ENCODE results near the gene SEPHS1.
A peak's percentile ranks its signal among the peaks of the same experiment; 100 is the strongest.

SEPHS1 gene

DNA sequence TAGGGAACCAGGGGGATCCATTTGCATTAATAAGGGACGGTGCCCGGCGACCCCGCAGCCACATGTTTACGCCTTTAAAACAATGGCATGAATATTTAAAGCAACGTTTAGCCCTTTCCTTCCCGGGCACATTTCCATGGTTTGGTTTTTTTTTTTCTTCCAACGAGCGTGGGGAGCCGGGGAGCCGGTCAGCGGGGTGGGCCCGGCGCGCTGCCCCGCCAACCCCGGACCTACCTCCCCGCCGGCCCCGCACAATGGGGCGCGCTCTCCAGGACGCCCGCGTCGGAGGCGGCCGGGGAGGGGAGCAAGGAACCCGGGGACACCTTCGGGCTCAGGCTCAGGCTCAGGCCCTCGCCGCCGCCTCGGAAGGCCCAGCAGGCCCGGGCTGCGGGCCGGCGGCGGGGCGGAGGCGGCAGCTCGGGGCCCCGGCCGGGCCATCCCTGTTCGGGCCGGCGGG is 1.0 kb downstream of the SEPHS1 start (continued):
- TF ChIP-seq MZF1 (tag by site-specific recombination; IDR thresholded peaks at IDR 0.05; ENCODE audit: borderline replicate concordance) = no peak
- no peak for TF ChIP-seq EGR2 (tag by site-specific recombination; IDR thresholded peaks at IDR 0.05; ENCODE audit: low read depth)
- 0 out of 2 replicates have a peak, but pooled peaks have one; percentile 23 for TF ChIP-seq ZNF76 (tag by site-specific recombination; IDR thresholded peaks at IDR 0.05; ENCODE audit: borderline replicate concordance, low read depth)
- TF ChIP-seq, protein P1, sequence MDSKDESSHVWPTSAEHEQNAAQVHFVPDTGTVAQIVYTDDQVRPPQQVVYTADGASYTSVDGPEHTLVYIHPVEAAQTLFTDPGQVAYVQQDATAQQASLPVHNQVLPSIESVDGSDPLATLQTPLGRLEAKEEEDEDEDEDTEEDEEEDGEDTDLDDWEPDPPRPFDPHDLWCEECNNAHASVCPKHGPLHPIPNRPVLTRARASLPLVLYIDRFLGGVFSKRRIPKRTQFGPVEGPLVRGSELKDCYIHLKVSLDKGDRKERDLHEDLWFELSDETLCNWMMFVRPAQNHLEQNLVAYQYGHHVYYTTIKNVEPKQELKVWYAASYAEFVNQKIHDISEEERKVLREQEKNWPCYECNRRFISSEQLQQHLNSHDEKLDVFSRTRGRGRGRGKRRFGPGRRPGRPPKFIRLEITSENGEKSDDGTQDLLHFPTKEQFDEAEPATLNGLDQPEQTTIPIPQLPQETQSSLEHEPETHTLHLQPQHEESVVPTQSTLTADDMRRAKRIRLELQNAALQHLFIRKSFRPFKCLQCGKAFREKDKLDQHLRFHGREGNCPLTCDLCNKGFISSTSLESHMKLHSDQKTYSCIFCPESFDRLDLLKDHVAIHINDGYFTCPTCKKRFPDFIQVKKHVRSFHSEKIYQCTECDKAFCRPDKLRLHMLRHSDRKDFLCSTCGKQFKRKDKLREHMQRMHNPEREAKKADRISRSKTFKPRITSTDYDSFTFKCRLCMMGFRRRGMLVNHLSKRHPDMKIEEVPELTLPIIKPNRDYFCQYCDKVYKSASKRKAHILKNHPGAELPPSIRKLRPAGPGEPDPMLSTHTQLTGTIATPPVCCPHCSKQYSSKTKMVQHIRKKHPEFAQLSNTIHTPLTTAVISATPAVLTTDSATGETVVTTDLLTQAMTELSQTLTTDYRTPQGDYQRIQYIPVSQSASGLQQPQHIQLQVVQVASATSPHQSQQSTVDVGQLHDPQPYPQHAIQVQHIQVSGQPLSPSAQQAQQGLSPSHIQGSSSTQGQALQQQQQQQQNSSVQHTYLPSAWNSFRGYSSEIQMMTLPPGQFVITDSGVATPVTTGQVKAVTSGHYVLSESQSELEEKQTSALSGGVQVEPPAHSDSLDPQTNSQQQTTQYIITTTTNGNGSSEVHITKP (tag by site-specific recombination; IDR thresholded peaks at IDR 0.05) = peak; percentile 66

DNA sequence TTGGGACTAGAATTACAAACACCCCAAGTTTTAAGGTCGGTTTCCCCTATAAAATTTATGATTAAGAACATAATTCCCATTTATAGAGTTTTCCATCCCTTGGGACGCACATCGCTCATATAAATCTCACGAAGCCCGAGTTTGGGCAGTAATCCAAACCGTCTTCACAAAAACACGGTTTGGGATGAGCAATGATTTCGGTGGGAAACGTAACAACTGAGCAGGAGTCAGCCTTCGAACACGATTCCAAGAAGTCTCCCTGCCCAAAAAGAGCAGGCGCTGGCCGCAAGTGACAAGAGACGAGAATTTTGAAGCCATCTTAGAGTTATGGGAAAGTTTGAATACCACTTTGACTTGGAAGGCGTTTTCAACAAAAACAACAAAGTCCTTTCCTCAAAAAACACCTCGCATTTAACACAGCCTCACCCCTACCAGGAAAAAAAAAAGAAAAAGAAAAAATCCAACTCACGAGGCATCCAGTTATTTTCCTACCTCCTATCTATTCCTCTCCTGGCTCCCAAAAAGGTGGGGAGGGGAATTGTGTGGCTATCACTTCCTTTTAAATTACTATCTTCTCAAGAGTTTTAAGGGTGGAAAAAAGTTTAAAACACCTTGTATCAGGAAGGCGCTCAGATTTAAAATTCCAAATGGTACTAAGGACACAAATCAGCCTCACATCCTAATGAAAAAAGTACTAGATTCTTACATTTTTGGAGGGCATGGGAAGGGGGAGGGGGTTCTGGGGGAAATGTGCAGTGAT is 1.6 kb downstream of the SEPHS1 start:
- H3K4me1 ChIP-seq (ENCODE audit: control insufficient read depth, insufficient read depth, low read length) = no peaks in the 10 kb centered on the region; the same call in 1 of the 2 replicates
- peaks cover 10 to 25% of the 10 kb centered on the region in 2 experiments for H3K36me3 ChIP-seq (ENCODE audit: control insufficient read depth in 2 of 2, insufficient read depth in 1 of 2, low read length in 2 of 2)
- ChIA-PET CTCF (no interaction called here), POLR2A (no interaction called here)
- no peaks in the 10 kb centered on the region for H3K9me3 ChIP-seq (ENCODE audit: control insufficient read depth, insufficient read depth, low read depth, low read length)
- H3K4me3 ChIP-seq (ENCODE audit: low read depth, low read length) = peak overlapping the region; percentile 66
- peak overlapping the region; percentile 98; the same call in 1 of the 2 replicates for H3K27ac ChIP-seq (ENCODE audit: extremely low read depth, low read depth, low read length)
- TF ChIP-seq ZNF335 (tag by site-specific recombination; conservative IDR thresholded peaks at IDR 0.05) = peak; percentile 63
- TF ChIP-seq ZNF626 (tag by site-specific recombination; IDR thresholded peaks at IDR 0.05) = no peak
- TF ChIP-seq ZNF366 (tag by site-specific recombination; conservative IDR thresholded peaks at IDR 0.05) = no peak
- TF ChIP-seq, protein P2, sequence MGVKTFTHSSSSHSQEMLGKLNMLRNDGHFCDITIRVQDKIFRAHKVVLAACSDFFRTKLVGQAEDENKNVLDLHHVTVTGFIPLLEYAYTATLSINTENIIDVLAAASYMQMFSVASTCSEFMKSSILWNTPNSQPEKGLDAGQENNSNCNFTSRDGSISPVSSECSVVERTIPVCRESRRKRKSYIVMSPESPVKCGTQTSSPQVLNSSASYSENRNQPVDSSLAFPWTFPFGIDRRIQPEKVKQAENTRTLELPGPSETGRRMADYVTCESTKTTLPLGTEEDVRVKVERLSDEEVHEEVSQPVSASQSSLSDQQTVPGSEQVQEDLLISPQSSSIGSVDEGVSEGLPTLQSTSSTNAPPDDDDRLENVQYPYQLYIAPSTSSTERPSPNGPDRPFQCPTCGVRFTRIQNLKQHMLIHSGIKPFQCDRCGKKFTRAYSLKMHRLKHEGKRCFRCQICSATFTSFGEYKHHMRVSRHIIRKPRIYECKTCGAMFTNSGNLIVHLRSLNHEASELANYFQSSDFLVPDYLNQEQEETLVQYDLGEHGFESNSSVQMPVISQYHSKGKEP (tag by site-specific recombination; IDR thresholded peaks at IDR 0.05) = no peak
- TF ChIP-seq RBAK (tag by site-specific recombination; IDR thresholded peaks at IDR 0.05) = no peak
- no peak for TF ChIP-seq ZNF391 (tag by site-specific recombination; IDR thresholded peaks at IDR 0.05; ENCODE audit: borderline replicate concordance, low read depth)
- peak; percentile 66; the same call in 1 of the 2 replicates for TF ChIP-seq MZF1 (tag by site-specific recombination; IDR thresholded peaks at IDR 0.05; ENCODE audit: borderline replicate concordance)
- no peak for TF ChIP-seq ZNF677 (tag by site-specific recombination; IDR thresholded peaks at IDR 0.05)
- TF ChIP-seq MEIS1 (CRISPR knock-in tag; IDR thresholded peaks at IDR 0.05; ENCODE audit: borderline replicate concordance) = no peak
- TF ChIP-seq, protein P3, sequence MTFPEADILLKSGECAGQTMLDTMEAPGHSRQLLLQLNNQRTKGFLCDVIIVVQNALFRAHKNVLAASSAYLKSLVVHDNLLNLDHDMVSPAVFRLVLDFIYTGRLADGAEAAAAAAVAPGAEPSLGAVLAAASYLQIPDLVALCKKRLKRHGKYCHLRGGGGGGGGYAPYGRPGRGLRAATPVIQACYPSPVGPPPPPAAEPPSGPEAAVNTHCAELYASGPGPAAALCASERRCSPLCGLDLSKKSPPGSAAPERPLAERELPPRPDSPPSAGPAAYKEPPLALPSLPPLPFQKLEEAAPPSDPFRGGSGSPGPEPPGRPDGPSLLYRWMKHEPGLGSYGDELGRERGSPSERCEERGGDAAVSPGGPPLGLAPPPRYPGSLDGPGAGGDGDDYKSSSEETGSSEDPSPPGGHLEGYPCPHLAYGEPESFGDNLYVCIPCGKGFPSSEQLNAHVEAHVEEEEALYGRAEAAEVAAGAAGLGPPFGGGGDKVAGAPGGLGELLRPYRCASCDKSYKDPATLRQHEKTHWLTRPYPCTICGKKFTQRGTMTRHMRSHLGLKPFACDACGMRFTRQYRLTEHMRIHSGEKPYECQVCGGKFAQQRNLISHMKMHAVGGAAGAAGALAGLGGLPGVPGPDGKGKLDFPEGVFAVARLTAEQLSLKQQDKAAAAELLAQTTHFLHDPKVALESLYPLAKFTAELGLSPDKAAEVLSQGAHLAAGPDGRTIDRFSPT (tag by site-specific recombination; IDR thresholded peaks at IDR 0.05) = no peak
- TF ChIP-seq KLF16 (tag by site-specific recombination; IDR thresholded peaks at IDR 0.05) = no peak
- TF ChIP-seq, protein P4, sequence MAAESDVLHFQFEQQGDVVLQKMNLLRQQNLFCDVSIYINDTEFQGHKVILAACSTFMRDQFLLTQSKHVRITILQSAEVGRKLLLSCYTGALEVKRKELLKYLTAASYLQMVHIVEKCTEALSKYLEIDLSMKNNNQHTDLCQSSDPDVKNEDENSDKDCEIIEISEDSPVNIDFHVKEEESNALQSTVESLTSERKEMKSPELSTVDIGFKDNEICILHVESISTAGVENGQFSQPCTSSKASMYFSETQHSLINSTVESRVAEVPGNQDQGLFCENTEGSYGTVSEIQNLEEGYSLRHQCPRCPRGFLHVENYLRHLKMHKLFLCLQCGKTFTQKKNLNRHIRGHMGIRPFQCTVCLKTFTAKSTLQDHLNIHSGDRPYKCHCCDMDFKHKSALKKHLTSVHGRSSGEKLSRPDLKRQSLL (tag by site-specific recombination; IDR thresholded peaks at IDR 0.05) = no peak
- TF ChIP-seq, protein P5, sequence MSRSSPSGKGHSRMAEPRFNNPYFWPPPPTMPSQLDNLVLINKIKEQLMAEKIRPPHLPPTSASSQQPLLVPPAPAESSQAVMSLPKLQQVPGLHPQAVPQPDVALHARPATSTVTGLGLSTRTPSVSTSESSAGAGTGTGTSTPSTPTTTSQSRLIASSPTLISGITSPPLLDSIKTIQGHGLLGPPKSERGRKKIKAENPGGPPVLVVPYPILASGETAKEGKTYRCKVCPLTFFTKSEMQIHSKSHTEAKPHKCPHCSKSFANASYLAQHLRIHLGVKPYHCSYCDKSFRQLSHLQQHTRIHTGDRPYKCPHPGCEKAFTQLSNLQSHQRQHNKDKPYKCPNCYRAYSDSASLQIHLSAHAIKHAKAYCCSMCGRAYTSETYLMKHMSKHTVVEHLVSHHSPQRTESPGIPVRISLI (tag by site-specific recombination; IDR thresholded peaks at IDR 0.05) = peak; percentile 62; the same call in 1 of the 2 replicates
- TF ChIP-seq, protein P6, sequence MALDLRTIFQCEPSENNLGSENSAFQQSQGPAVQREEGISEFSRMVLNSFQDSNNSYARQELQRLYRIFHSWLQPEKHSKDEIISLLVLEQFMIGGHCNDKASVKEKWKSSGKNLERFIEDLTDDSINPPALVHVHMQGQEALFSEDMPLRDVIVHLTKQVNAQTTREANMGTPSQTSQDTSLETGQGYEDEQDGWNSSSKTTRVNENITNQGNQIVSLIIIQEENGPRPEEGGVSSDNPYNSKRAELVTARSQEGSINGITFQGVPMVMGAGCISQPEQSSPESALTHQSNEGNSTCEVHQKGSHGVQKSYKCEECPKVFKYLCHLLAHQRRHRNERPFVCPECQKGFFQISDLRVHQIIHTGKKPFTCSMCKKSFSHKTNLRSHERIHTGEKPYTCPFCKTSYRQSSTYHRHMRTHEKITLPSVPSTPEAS (tag by site-specific recombination; IDR thresholded peaks at IDR 0.05) = no peak
- no peak for TF ChIP-seq ZNF423 (tag by site-specific recombination; IDR thresholded peaks at IDR 0.05)
- TF ChIP-seq KLF1 (tag by site-specific recombination; IDR thresholded peaks at IDR 0.05) = no peak
- TF ChIP-seq FEZF1 (tag by site-specific recombination; IDR thresholded peaks at IDR 0.05) = peak; percentile 32; the same call in 1 of the 2 replicates
- peak; percentile 16; the same call in 1 of the 2 replicates for TF ChIP-seq ZEB2 (tag by site-specific recombination; IDR thresholded peaks at IDR 0.05)
- TF ChIP-seq, protein P7, sequence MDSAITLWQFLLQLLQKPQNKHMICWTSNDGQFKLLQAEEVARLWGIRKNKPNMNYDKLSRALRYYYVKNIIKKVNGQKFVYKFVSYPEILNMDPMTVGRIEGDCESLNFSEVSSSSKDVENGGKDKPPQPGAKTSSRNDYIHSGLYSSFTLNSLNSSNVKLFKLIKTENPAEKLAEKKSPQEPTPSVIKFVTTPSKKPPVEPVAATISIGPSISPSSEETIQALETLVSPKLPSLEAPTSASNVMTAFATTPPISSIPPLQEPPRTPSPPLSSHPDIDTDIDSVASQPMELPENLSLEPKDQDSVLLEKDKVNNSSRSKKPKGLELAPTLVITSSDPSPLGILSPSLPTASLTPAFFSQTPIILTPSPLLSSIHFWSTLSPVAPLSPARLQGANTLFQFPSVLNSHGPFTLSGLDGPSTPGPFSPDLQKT (IDR thresholded peaks at IDR 0.05; ENCODE audit: borderline replicate concordance, low read depth, low read length) = no peak

Measured in HEK293 (cell line).